ENCODE results near the gene MTMR2. TPM values are rescaled to one million over a fixed set of nuclear protein-coding genes. Genes with fewer than 3 reads are reported as not detected.

MTMR2 gene
- total RNA-seq, 4 donors from 2014 or later, result 10.8 to 29.5 (median 21.5) TPM

DNA sequence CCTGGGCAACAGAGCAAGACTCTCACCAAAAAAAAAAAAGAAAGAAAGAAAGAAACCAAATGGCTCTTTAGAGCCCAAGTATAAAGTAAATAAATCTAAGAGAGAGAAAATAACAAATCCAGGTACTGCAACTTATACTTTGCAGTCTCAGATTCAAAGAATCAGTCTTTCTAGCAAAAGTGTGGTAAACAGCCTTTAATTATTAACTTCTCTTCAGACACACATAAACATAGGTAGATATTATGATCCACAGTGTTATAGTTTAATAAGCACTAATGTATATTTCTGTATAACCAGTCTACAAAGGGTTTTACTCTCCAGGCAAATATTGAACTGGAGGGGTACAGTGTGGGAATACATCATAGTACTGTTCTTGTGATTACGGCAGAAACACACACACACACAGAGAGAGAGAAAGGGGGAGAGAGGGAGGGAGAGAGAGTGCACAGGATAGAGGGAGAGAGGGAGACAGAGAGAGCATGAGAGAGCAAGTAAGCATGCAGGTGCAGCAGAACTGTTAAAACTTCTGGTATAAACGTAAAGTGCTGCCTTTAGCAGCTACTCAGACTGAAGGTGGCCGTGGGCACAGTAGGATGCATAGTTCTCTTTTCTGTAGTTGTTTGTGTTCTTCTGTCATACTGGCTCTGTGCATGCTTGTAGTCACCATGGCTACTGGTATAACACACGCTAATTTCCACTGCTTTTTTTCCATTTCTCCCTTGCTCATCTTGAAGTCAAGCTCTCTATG lies 32.3 kb downstream of the MTMR2 start:
- TF ChIP-seq POLR2A (IDR thresholded peaks at IDR 0.05), result no peak
- TF ChIP-seq, protein P1, sequence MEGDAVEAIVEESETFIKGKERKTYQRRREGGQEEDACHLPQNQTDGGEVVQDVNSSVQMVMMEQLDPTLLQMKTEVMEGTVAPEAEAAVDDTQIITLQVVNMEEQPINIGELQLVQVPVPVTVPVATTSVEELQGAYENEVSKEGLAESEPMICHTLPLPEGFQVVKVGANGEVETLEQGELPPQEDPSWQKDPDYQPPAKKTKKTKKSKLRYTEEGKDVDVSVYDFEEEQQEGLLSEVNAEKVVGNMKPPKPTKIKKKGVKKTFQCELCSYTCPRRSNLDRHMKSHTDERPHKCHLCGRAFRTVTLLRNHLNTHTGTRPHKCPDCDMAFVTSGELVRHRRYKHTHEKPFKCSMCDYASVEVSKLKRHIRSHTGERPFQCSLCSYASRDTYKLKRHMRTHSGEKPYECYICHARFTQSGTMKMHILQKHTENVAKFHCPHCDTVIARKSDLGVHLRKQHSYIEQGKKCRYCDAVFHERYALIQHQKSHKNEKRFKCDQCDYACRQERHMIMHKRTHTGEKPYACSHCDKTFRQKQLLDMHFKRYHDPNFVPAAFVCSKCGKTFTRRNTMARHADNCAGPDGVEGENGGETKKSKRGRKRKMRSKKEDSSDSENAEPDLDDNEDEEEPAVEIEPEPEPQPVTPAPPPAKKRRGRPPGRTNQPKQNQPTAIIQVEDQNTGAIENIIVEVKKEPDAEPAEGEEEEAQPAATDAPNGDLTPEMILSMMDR (IDR thresholded peaks at IDR 0.05), result no peak
- 53 to 71% methylated on average over 4 of the region's 4 CpGs for WGBS, 2 donors
- intact Hi-C loops (cut with DNase I), result no loop called here
- H3K27me3 ChIP-seq, result no peaks in the 10 kb centered on the region
- peaks cover 0 to 8% (median 5%) of the 10 kb centered on the region in 3 donors for H3K4me1 ChIP-seq
- H3K9me3 ChIP-seq, result no peaks in the 10 kb centered on the region
- peak overlapping the region in 1 of 4 donors; percentile 27 for H3K27ac ChIP-seq
- H3K36me3 ChIP-seq, result peaks cover 0 to 14% (median 0%) of the 10 kb centered on the region in 3 donors
- no peak overlapping the region for H3K4me3 ChIP-seq
- no peak for DNase-seq

GRCh38 chr11:95888852-95889251 lies 35.1 kb downstream of the MTMR2 start:
- TF ChIP-seq, protein P1 (IDR thresholded peaks at IDR 0.05), result no peak
- Histone ChIP-seq H3K4me3 (no peak overlapping the region), H3K9me3 (no peaks in the 10 kb centered on the region), H3K27ac (no peak overlapping the region), H3K27me3 (no peaks in the 10 kb centered on the region), H3K36me3 (peaks cover 0 to 23% (median 0%) of the 10 kb centered on the region in 3 donors), H3K4me1 (peaks cover 0 to 6% (median 6%) of the 10 kb centered on the region in 3 donors)
- no peak for DNase-seq
- intact Hi-C loops (cut with DNase I), result no loop called here
- 95 to 96% methylated on average over 4 of the region's 4 CpGs for WGBS, 2 donors

DNA sequence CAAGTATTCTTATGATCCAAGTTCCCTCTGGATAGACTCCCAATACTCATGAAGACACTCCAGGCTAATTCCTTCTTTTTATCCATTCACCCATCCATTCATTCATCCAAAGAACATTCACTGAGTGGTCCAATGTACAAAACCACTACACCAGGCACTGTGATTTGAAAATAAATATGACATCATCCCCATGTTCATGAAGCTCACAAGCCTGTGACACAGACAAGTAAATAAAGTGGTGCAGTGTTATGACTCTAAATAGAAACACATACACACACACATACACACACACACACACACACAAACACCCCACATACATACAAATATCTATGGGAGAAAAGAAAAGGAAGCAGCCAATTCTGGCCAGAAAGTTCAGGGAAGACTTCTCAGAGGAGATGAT lies 35.5 kb downstream of the MTMR2 start:
- Histone ChIP-seq H3K4me3 (no peak overlapping the region), H3K36me3 (peaks cover 0 to 23% (median 0%) of the 10 kb centered on the region in 3 donors), H3K9me3 (no peaks in the 10 kb centered on the region), H3K4me1 (peaks cover 0 to 6% (median 6%) of the 10 kb centered on the region in 3 donors), H3K27ac (no peak overlapping the region), H3K27me3 (no peaks in the 10 kb centered on the region)
- no peak for DNase-seq
- TF ChIP-seq POLR2A (IDR thresholded peaks at IDR 0.05), result no peak
- TF ChIP-seq, protein P1 (IDR thresholded peaks at IDR 0.05), result no peak
- intact Hi-C loops (cut with DNase I), result no loop called here

GRCh38 chr11:95886462-95886861 lies 37.4 kb downstream of the MTMR2 start:
- peaks cover 0 to 6% (median 3%) of the 10 kb centered on the region in 3 donors for H3K4me1 ChIP-seq
- no peak for TF ChIP-seq POLR2A (IDR thresholded peaks at IDR 0.05)
- TF ChIP-seq, protein P1 (IDR thresholded peaks at IDR 0.05), result no peak
- no peaks in the 10 kb centered on the region for H3K27me3 ChIP-seq
- H3K36me3 ChIP-seq, result peaks cover 0 to 30% (median 0%) of the 10 kb centered on the region in 3 donors
- DNase-seq, result no peak
- 46 to 64% methylated on average over 1 of the region's 1 CpG for WGBS, 2 donors
- intact Hi-C loops (cut with DNase I), result no loop called here
- H3K9me3 ChIP-seq, result no peaks in the 10 kb centered on the region
- no peak overlapping the region for H3K4me3 ChIP-seq
- H3K27ac ChIP-seq, result no peak overlapping the region

DNA sequence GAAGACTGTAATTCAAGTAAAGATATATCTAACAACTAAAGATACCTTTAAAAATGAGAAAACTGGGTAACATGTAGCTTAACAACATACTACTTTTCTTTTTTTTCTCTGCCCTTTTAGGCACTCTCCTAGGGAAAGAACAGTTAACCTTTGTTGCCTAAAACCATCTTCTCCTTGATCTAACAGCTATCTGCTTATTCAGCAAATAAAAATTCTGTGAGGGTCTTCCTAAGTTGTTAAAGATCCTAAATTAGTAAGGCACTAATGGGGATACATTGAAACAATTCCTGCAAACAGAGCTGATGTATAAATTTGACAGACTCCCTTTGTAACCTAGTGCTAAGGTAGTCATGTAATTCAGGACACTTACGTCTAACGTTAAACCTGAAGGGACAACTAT lies 39.1 kb downstream of the MTMR2 start:
- TF ChIP-seq, protein P1 (IDR thresholded peaks at IDR 0.05), result no peak
- no peak for TF ChIP-seq POLR2A (IDR thresholded peaks at IDR 0.05)
- H3K9me3 ChIP-seq, result no peaks in the 10 kb centered on the region
- H3K27ac ChIP-seq, result no peak overlapping the region
- intact Hi-C loops (cut with DNase I), result no loop called here
- H3K36me3 ChIP-seq, result peaks cover 0 to 30% (median 0%) of the 10 kb centered on the region in 3 donors
- no peak overlapping the region for H3K4me3 ChIP-seq
- H3K27me3 ChIP-seq, result no peaks in the 10 kb centered on the region
- 97 to 100% methylated on average over 2 of the region's 2 CpGs for WGBS, 2 donors
- peaks cover 0 to 6% (median 3%) of the 10 kb centered on the region in 3 donors for H3K4me1 ChIP-seq
- no peak for DNase-seq
